HCT116 (cell line): ENCODE data around the gene HHAT.

Experiments used
- ATF3 ChIP-seq: IDR thresholded peaks from 2 replicates; pipeline ENCODE4 v1.6.1; 2012
- CEBPB ChIP-seq: IDR thresholded peaks from 2 replicates; pipeline ENCODE4 v1.6.1; 2012; ENCODE audit warnings: low read depth
- CTCF ChIP-seq, 3 experiments: fragments of 200-600 bp in 1 of 3; sonication (generic) in 1 of 3; IDR thresholded peaks in 2 of 3; conservative IDR thresholded peaks in 1 of 3; 2 replicates each; pipeline ENCODE4 v1.5.1; 2012 to 2017; ENCODE audit warnings: low read depth in 2 of 3, low read length in 2 of 3, antibody characterized with exemption in 1 of 3, borderline replicate concordance in 1 of 3, control low read depth in 1 of 3, mild to moderate bottlenecking in 1 of 3, mixed read lengths in 1 of 3, mixed run types in 1 of 3, moderate library complexity in 1 of 3; ENCODE audit not compliant: insufficient read depth in 1 of 3
- EZH2phosphoT487 ChIP-seq: fragments of 200-600 bp; IDR thresholded peaks from 2 replicates; pipeline ENCODE4 v1.6.1; 2018; ENCODE audit warnings: antibody characterized with exemption, borderline replicate concordance
- POLR2A ChIP-seq: IDR thresholded peaks from 2 replicates; pipeline ENCODE4 v1.7.0; 2011; ENCODE audit warnings: borderline replicate concordance; ENCODE audit not compliant: insufficient read depth, insufficient read length; ENCODE audit errors: extremely low read depth
- SIN3A ChIP-seq: IDR thresholded peaks from 2 replicates; pipeline ENCODE4 v1.6.1; 2012; ENCODE audit warnings: low read depth
- SP1 ChIP-seq: IDR thresholded peaks from 2 replicates; pipeline ENCODE4 v1.6.1; 2012; ENCODE audit warnings: low read depth
- YY1 ChIP-seq: IDR thresholded peaks from 2 replicates; pipeline ENCODE4 v1.6.1; 2011; ENCODE audit warnings: low read length, low read depth, moderate library complexity, mild to moderate bottlenecking; ENCODE audit not compliant: insufficient replicate concordance; ENCODE audit errors: extremely low read depth

- TF ChIP-seq EZH2phosphoT487 (no peak), ATF3 (no peak), SIN3A (no peak), CTCF (IDR thresholded peaks at IDR 0.05 in 2 of 3, conservative IDR thresholded peaks at IDR 0.05 in 1 of 3; ENCODE audit: borderline replicate concordance in 1 of 3, insufficient read depth in 1 of 3, low read depth in 2 of 3, low read length in 2 of 3) (no peak), YY1 (no peak), SP1 (no peak), POLR2A (no peak), CEBPB (no peak)
Measured at GRCh38 chr1:210361665-210362064, 33.0 kb downstream of the HHAT start.
